Epithelial cell of esophagus (primary cell): ENCODE results near the gene ST6GALNAC2.
A peak's percentile ranks its signal among the peaks of the same experiment; 100 is the strongest.

Source experiments
- DNase-seq: peaks from one replicate; pipeline ENCODE4 v3.0.0; 2010; ENCODE audit warnings: low read depth
- H3K4me3 ChIP-seq: 2 replicates; pipeline ENCODE4 v1.5.1; 2011; ENCODE audit warnings: mild to moderate bottlenecking, low read length, control low read depth
- CTCF ChIP-seq: IDR thresholded peaks from 2 replicates; pipeline ENCODE4 v1.5.1; 2011; ENCODE audit warnings: low read depth, mild to moderate bottlenecking, low read length, control low read depth, inconsistent platforms; ENCODE audit not compliant: insufficient read depth; ENCODE audit errors: missing control alignments

Gene ST6GALNAC2

DNA sequence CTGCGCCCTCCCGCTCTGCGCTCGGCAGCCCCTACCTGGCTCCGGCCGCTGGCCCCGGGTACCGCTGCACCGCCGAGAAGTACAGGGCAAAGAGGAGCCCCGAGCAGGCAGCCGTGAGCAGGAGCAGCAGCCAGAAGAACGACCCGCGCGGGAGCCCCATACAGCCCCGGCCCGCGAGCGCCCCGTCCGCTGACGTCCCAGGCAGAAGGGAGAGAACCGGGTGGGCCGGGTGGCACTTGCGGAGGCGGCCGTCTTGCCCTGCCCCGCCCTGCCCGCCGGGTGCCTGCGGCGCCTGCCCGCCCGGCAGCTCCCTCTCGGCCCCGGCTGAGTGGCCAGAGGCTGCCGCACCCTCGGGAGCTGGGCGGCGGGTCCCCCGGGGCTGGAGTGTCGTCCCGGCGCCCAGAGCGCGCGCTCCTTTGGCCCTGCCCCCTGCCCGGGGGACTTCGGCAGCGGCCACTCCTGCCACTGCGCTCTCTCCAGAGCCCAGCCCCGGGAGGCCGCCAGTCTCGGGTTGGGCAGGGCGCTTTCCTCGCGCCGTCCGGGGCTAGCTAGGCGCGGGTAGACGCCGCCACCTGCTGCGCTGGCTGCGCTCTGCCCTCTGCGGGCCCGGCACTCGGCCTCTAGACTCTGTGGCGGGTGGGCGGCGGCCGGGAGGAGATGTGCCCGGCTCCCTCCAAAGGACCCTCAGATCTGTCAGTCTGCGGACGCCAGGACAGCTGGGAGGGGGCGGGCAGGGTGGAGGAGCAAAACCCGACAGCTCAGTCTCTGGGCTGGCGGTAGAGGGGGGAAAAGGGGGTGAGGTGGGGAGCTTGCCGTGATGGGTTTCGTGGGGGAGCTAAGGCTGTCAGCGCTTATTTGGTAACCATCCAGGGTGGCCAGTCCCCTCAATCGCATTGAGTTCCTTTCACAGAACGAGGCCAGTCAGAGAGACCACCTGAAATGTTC, at the start of gene ST6GALNAC2:
ST6GALNAC2 (minus strand) TSS at position 212 of the 945 bp plus-strand sequence; CDS start at position 160, 52 bp downstream.
- DNase-seq, result peak; percentile 84
- TF ChIP-seq CTCF, result peak; percentile 22

DNA sequence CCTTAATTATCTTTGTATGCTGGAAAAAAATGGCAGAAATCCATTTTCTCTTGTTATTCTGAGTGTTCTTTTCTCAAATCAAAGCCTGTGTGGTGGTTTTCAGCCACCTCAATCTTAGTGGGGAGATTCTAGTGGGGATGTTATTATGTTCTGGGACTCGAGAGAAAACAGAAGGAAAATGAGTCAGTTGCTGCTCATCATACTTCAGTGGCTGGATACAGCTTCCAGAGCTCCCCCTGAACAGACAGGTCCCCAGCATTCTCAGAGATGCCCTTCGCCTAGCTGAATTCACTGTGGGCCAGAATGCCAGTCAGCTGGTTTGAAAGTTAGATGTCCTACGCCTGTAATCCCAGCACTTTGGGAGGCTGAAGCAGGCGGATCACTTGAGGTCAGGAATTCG, 49.4 kb upstream of the ST6GALNAC2 start:
- no peak for DNase-seq
- no peak for TF ChIP-seq CTCF
- no peak overlapping the region for H3K4me3 ChIP-seq

More for the DNA sequence above, at the start of gene ST6GALNAC2:
- H3K4me3 ChIP-seq, result peak within 1 kb of the TSS; percentile 82

DNA sequence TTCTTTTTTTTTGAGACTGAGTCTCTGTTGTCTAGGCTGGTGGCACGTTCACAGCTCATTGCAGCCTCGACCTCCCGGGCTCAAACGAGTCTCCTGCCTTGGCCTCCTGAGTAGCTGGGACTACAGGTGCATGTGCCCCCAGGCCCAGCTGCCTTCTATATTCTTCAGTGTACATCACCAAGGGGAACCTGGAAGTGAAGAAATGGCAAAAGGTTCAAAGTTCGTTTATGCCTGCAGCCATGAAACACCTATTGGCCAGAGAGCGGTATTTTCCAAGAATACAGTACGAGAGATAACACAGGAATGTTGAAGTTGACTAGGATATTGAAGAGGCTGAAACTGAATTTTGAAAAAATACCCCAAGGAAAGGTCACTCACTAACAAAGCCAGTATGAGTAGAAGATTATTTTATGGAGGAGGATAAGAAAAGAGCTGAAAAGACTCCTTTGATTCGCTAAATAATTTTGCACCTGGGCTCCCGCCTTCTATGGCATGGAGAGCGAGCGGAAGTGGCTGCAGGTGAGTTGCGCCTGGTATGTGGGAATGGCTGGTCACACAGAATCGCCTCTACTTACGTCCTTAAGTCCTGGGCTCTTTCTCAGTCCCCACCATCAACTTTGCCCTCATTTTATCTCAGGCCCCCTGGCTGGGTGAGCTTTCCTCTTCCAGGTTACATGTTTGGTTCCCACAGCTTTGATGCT, 48.1 kb upstream of the ST6GALNAC2 start:
- no peak for TF ChIP-seq CTCF
- no peak overlapping the region for H3K4me3 ChIP-seq
- DNase-seq, result no peak

DNA sequence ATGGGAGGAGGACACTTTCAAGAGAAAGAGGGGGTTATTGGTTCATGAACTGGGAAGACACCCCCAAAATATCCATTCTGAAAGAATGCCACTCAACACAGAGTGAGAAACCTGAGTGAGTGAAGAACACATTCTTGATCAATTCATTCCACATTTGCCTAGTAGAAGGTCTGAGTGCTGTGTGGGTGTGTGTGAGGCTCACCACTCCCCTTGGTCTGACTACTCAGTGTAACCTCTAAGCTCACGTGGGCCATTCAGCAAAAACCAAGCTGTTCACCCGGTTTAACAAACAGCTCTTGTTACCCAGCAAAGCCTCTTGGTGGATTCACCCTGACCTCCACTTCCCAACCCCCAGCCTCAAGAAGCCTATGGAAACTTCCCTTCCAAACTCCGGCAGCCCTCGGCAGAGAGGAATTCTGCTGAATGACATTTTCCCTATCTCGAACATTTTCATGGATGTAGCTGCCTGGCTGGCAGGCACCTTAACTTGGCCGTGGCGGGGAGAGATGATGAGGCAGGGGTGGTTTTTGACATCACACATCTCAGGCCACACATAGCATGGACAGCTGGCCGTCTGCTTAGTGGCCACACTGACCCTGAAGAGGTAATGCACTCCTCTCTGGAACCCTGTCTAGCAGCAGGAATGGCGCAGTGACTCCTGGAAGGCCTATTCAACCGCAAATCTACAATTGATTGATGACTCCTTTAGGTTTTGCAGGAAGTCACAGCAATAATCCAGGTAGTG, 46.3 kb upstream of the ST6GALNAC2 start:
- TF ChIP-seq CTCF, result no peak
- DNase-seq, result peak; percentile 83
- no peak overlapping the region for H3K4me3 ChIP-seq

DNA sequence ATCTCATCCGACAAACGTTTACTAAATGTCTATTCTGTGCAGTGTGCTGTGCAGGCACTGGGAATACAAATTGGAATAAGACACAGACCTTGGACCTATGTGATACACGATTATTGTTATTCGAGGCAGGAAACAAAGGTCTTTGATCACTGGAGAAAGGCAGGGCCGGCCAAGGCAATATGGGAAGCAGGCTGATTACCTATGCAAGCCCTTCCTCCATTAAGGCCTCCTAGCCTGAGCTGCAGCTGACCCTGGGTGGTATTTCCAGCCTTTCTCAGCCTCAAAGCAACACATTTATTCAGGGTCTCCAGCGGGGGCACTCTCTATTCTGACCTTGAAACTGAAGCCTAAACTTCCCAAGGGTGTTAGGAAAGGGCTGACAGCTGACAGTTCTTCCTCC, 44.5 kb upstream of the ST6GALNAC2 start:
- no peak overlapping the region for H3K4me3 ChIP-seq
- DNase-seq, result no peak
- no peak for TF ChIP-seq CTCF

DNA sequence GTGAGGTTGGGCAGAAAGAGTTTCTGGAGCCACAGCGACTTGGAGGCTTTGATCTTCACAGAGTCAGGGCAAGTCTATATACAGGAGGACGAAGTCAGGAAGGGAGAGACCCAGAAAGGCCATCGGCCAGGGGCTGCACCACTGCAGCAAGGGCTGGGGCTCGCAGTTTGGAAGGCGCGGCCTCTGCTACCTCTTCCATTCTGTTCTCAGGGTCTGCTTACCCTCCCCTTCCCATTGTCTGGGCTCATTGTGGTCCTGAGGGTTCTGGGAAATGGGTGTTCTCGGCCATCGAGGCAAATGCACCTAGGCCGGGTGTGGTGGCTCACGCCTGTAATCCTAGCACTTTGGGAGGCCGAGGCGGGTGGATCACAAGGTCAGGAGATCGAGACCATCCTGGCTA, 41.9 kb upstream of the ST6GALNAC2 start:
- no peak for DNase-seq
- TF ChIP-seq CTCF, result no peak
- no peak overlapping the region for H3K4me3 ChIP-seq
